NCI-H82 treated with DMSO at 0.1 percent for 48 hours (cell line): Measurements from ENCODE around the gene ABHD13.

Source experiments
- DNase-seq: peaks from one replicate; lab custom pipeline; 2025; ENCODE audit not compliant: unreplicated experiment; lab: John Stamatoyannopoulos, UW

ABHD13 gene

DNA sequence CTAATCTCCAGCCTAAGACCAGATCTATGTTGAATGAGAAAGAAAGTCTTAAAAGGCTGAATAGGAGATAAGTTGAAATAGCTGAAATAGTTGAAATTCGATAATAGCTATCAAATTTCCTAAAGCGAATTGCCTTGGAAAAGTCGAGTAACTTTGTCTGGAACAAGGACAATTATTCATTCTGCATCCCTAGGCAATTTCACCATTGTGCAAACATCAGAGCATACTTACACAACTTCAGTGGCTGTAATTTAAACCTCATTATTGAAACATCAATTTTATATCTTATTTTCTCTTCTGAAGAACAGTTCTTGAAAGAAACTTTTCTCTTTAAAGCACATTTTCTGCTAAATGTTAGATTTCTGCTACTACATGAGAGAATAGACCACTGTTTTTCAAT lies 64.9 kb downstream of the ABHD13 start:
- DNase-seq: no peak
